A549 (cell line): Measurements from ENCODE around the gene KRTAP12-2. TPM values are rescaled to one million over a fixed set of nuclear protein-coding genes. Genes with fewer than 3 reads are reported as not detected.

ENCODE experiments used
- ATAC-seq, 2 experiments: fragments of 200-7000 bp in 1 of 2; fragments of >200 bp in 1 of 2; cut with Nextera tagmentation in 1 of 2; cut with Tn5 transposase in 1 of 2; 3 replicates each; pipeline versions ENCODE4 v1.8.0 to v1.9.1; 2018 to 2020; ENCODE audit warnings: mild to moderate bottlenecking in 1 of 2, moderate library complexity in 1 of 2
- CTCF ChIA-PET: fragments of 300-600 bp; sonication (Branson Sonifier 250); formaldehyde crosslinking; extraction: SDS; loops from one replicate; lab custom pipeline; 2021; ENCODE audit warnings: antibody characterized with exemption, inconsistent platforms; lab: Yijun Ruan, JAX
- POLR2A ChIA-PET: fragments of 350-600 bp; formaldehyde crosslinking; extraction: SDS; loops from one replicate; lab custom pipeline; 2021; ENCODE audit warnings: antibody characterized with exemption, inconsistent platforms; lab: Yijun Ruan, JAX
- DNase-seq, 2 experiments: peaks; one replicate each; pipeline versions ENCODE4 v3.0.0 to v3.0.0-alpha.2; 2011 to 2016; ENCODE audit warnings: low read depth in 1 of 2, low spot score in 1 of 2
- FAIRE-seq: peaks from 2 replicates; lab custom pipeline; 2011; peaks lifted over from hg19 to GRCh38; lab: Jason Lieb, UNC
- H3K27ac ChIP-seq, 2 experiments: fragments of >200 bp; sonication (Bioruptor Twin); formaldehyde crosslinking; 3 replicates each; pipeline ENCODE4 v1.5.1; 2016 to 2017
- H3K4me1 ChIP-seq: fragments of >200 bp; sonication (Bioruptor Twin); formaldehyde crosslinking; 3 replicates; pipeline ENCODE4 v1.6.1; 2016
- H3K4me2 ChIP-seq: fragments of >200 bp; sonication (Bioruptor Twin); formaldehyde crosslinking; 3 replicates; pipeline ENCODE4 v1.6.1; 2016
- H3K4me3 ChIP-seq: fragments of >200 bp; sonication (Bioruptor Twin); formaldehyde crosslinking; 3 replicates; pipeline ENCODE4 v1.5.1; 2016
- H3K9me3 ChIP-seq: fragments of >200 bp; sonication (Bioruptor Twin); formaldehyde crosslinking; 3 replicates; pipeline ENCODE4 v1.6.1; 2016
- ATOH8 ChIP-seq: fragments of 250-450 bp; sonication (Bioruptor Pico); IDR thresholded peaks from 2 replicates; pipeline ENCODE4 v1.5.0; 2020; ENCODE audit warnings: low read depth, mild to moderate bottlenecking, moderate library complexity
- CHD2 ChIP-seq: fragments of 150-350 bp; IDR thresholded peaks from 2 replicates; pipeline ENCODE4 v1.6.1; 2014; ENCODE audit warnings: low read length; ENCODE audit not compliant: partially characterized antibody
- EHMT2 ChIP-seq: fragments of 200-600 bp; sonication (generic); IDR thresholded peaks from 2 replicates; pipeline ENCODE4 v1.6.1; 2016; ENCODE audit warnings: antibody characterized with exemption, low read depth, mild to moderate bottlenecking, moderate library complexity
- ELK1 ChIP-seq: fragments of 150-350 bp; IDR thresholded peaks from 2 replicates; pipeline ENCODE4 v1.6.1; 2014; ENCODE audit warnings: low read depth, mild to moderate bottlenecking, low read length
- EP300 ChIP-seq, 2 experiments: fragments of >200 bp; sonication (Bioruptor Twin); formaldehyde crosslinking; IDR thresholded peaks; 2 replicates in 1 of 2; 3 replicates in 1 of 2; pipeline ENCODE4 v1.6.1; 2016 to 2017
- FOSB ChIP-seq: fragments of 250-450 bp; sonication (Bioruptor Pico); IDR thresholded peaks from 2 replicates; pipeline ENCODE4 v1.5.0; 2020; ENCODE audit warnings: mild to moderate bottlenecking, moderate library complexity
- FOXS1 ChIP-seq: fragments of 250-450 bp; sonication (Bioruptor Pico); IDR thresholded peaks from 2 replicates; pipeline ENCODE4 v1.5.0; 2020; ENCODE audit warnings: mild to moderate bottlenecking, moderate library complexity
- HDAC2 ChIP-seq: fragments of 200-600 bp; sonication (generic); IDR thresholded peaks from 2 replicates; pipeline ENCODE4 v1.6.1; 2016
- HES2 ChIP-seq: fragments of >200 bp; sonication (Bioruptor Twin); formaldehyde crosslinking; IDR thresholded peaks from 2 replicates; pipeline ENCODE4 v1.6.1; 2016
- HMGXB4 ChIP-seq: fragments of 250-450 bp; sonication (Bioruptor Pico); IDR thresholded peaks from 2 replicates; pipeline ENCODE4 v1.5.0; 2021; ENCODE audit warnings: mild to moderate bottlenecking, moderate library complexity, borderline replicate concordance
- KDM1A ChIP-seq: fragments of 200-600 bp; sonication (generic); IDR thresholded peaks from 2 replicates; pipeline ENCODE4 v1.6.1; 2016; ENCODE audit warnings: low read depth, mild to moderate bottlenecking
- NFE2L2 ChIP-seq: fragments of 150-350 bp; conservative IDR thresholded peaks from 2 replicates; pipeline ENCODE4 v1.6.1; 2014; ENCODE audit warnings: low read length
- NR3C1 ChIP-seq: fragments of >200 bp; sonication (Bioruptor Twin); formaldehyde crosslinking; IDR thresholded peaks from 3 replicates; pipeline ENCODE4 v1.6.1; 2017
- POLR2AphosphoS2 ChIP-seq: conservative IDR thresholded peaks from 2 replicates; pipeline ENCODE4 v1.6.1; 2012; ENCODE audit warnings: low read length, improper control_type of control experiment, inconsistent platforms
- RAD21 ChIP-seq, 2 experiments: fragments of >200 bp in 1 of 2; sonication (Bioruptor Twin) in 1 of 2; formaldehyde crosslinking in 1 of 2; IDR thresholded peaks in 1 of 2; conservative IDR thresholded peaks in 1 of 2; 2 replicates in 1 of 2; 3 replicates in 1 of 2; pipeline ENCODE4 v1.6.1; 2012 to 2018; ENCODE audit warnings: inconsistent platforms in 1 of 2
- RFX5 ChIP-seq: fragments of 450-650 bp; IDR thresholded peaks from 2 replicates; pipeline ENCODE4 v1.7.1; 2014; ENCODE audit warnings: antibody characterized with exemption, mild to moderate bottlenecking, moderate library complexity
- SREBF2 ChIP-seq: fragments of 450-650 bp; IDR thresholded peaks from 2 replicates; pipeline ENCODE4 v1.6.1; 2014; ENCODE audit warnings: mild to moderate bottlenecking, moderate library complexity
- TFCP2L1 ChIP-seq: fragments of 250-450 bp; sonication (Bioruptor Pico); IDR thresholded peaks from 2 replicates; pipeline ENCODE4 v1.5.0; 2021; ENCODE audit warnings: mild to moderate bottlenecking
- TP53 ChIP-seq: fragments of 250-450 bp; sonication (Bioruptor Pico); IDR thresholded peaks from 2 replicates; pipeline ENCODE4 v1.5.0; 2021; ENCODE audit warnings: mild to moderate bottlenecking, moderate library complexity
- WGBS: methylation state at CpG from one replicate; pipeline ENCODE4 v1.1.6; 2017; ENCODE audit errors: missing lambda C conversion rate; 5-methylcytosine and 5-hydroxymethylcytosine counted together
- polyA minus RNA-seq: library from RNA; depleted of rRNA, polyadenylated mRNA; stranded (reverse); fragments of >200 nt; gene quantifications from 2 replicates; pipeline ENCODE4 v1.2.3, GENCODE V29; 2011; rRNA and poly(A)+ RNA removed
- polyA plus RNA-seq, 4 experiments: library from polyadenylated mRNA; depleted of rRNA in 3 of 4; stranded (reverse); fragments of >200 nt; fragmentation: RNase III in 1 of 4; extraction: RNeasy Plus Mini Kit Qiagen cat#74134 plus additional on column Dnase treatment in 1 of 4; gene quantifications; 2 replicates in 3 of 4; 3 replicates in 1 of 4; pipeline ENCODE4 v1.2.3, GENCODE V29; 2011 to 2017
- TF ChIP-seq, protein P1 (sequence below): fragments of 450-650 bp; IDR thresholded peaks from 2 replicates; pipeline ENCODE4 v1.6.1; 2014; ENCODE audit warnings: antibody characterized with exemption

KRTAP12-2 gene, protein sequence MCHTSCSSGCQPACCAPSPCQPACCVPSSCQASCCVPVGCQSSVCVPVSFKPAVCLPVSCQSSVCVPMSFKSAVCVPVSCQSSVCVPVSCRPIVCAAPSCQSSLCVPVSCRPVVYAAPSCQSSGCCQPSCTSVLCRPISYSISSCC
- not detected in 2 replicates for polyA plus RNA-seq (2011; rRNA removed)
- not detected in 2 replicates for polyA plus RNA-seq (2012; cell fraction: cytosol; rRNA removed)
- polyA plus RNA-seq (2012; cell fraction: nucleus; rRNA removed) = not detected in 2 replicates
- polyA plus RNA-seq (2017; fragmentation: RNase III; extraction: RNeasy Plus Mini Kit Qiagen cat#74134 plus additional on column Dnase treatment) = not detected in 3 replicates
- not detected in 2 replicates for polyA minus RNA-seq

DNA sequence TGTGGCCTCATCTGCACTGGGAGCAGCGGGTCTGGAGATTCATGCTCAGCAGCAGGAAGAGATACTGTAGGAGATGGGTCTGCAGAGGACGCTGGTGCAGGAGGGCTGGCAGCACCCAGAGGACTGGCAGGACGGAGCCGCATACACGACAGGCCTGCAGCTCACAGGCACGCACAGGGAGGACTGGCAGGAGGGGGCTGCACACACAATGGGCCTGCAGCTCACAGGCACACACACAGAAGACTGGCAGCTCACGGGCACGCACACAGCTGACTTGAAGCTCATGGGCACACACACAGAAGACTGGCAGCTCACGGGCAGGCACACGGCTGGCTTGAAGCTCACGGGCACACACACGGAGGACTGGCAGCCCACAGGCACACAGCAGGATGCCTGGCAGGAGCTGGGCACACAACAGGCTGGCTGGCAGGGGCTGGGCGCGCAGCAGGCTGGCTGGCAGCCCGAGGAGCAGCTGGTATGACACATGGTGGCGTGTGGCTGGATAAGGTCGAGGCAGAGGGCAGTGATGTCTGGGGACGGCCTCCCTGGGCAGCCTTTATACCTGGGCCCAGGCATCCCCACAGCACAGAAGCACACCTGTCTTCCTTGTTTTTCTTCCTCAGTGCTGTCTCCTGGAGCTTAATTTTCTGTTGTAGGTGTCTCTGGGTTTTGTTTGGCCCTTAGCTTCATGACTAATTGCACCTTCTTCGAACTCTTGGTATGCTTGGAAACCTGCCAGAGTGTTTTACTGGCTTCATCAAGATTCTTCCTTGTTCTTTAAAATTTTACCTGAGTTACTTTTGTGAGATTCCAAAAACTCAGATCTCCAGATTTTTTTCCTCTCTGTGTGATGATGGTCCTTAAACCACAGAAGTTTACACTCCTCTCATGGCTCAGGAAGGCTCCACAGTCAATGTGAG is at the start of gene KRTAP12-2:
Gene KRTAP12-2 (minus strand): TSS at position 527 of the 920 bp plus-strand sequence. CDS start 41 bp downstream, at position 486.
- ChIA-PET CTCF (interaction anchor here (1.5 kb wide), 1 partner anchor 15 kb away, joined by 3 read pairs; no protein-coding TSS in a partner anchor), POLR2A (no interaction called here)
- Histone ChIP-seq H3K9me3 (peaks cover 12% of the 10 kb centered on the region; the same call in 1 of the 3 replicates), H3K4me3 (no peak within 1 kb of the TSS), H3K27ac (no peak within 1 kb of the TSS), H3K4me2 (no peak within 1 kb of the TSS), H3K4me1 (no peaks in the 10 kb centered on the region)
- no peak for TF ChIP-seq TP53 (CRISPR knock-in tag)
- TF ChIP-seq RAD21 (conservative IDR thresholded peaks at IDR 0.05 in 1 of 2, IDR thresholded peaks at IDR 0.05 in 1 of 2) = no peak
- TF ChIP-seq POLR2AphosphoS2 = no peak
- TF ChIP-seq EP300 (IDR thresholded peaks at IDR 0.05) = no peak
- DNase-seq = no peak
- WGBS = 19% methylated on average over 13 of the region's 19 CpGs
- no peak for ATAC-seq
- no peak for FAIRE-seq

- TF ChIP-seq SREBF2 (no peak), FOXS1 (CRISPR knock-in tag) (no peak)
- ChIA-PET POLR2A (no interaction called here), CTCF (no interaction called here)
- no peaks in the 10 kb centered on the region for H3K9me3 ChIP-seq
- no peak overlapping the region for H3K4me2 ChIP-seq
- DNase-seq (no peak), FAIRE-seq (no peak), ATAC-seq (no peak)
- H3K4me3 ChIP-seq = no peak overlapping the region
- H3K4me1 ChIP-seq = peaks cover under 1% of the 10 kb centered on the region; the same call in 2 of the 3 replicates
- H3K27ac ChIP-seq = no peak overlapping the region
- WGBS = 24% methylated on average over 8 of the region's 8 CpGs
Measured at GRCh38 chr21:44714905-44715304, 48.2 kb upstream of the KRTAP12-2 start.

GRCh38 chr21:44713846-44714245 is 47.1 kb upstream of the KRTAP12-2 start:
- CTCF ChIA-PET = interaction anchor here (0.8 to 0.9 kb wide), 2 partner anchors 13 to 28 kb away, joined by 3 read pairs; no protein-coding TSS in a partner anchor
- Histone ChIP-seq H3K27ac (no peak overlapping the region), H3K9me3 (no peaks in the 10 kb centered on the region), H3K4me2 (no peak overlapping the region), H3K4me3 (no peak overlapping the region), H3K4me1 (peaks cover 7% of the 10 kb centered on the region)
- ATAC-seq (no peak), DNase-seq (no peak), FAIRE-seq (no peak)
- POLR2A ChIA-PET = no interaction called here
- 52% methylated on average over 8 of the region's 10 CpGs for WGBS
- no peak for TF ChIP-seq POLR2AphosphoS2
- TF ChIP-seq ATOH8 (CRISPR knock-in tag) = no peak
- TF ChIP-seq KDM1A = no peak
- no peak for TF ChIP-seq EHMT2
- no peak for TF ChIP-seq NR3C1
- no peak for TF ChIP-seq CHD2
- TF ChIP-seq TP53 (CRISPR knock-in tag) = no peak
- no peak for TF ChIP-seq HES2
- TF ChIP-seq HDAC2 = no peak
- no peak for TF ChIP-seq NFE2L2
- no peak for TF ChIP-seq FOSB
- TF ChIP-seq, all 56 proteins: peak for 0

DNA sequence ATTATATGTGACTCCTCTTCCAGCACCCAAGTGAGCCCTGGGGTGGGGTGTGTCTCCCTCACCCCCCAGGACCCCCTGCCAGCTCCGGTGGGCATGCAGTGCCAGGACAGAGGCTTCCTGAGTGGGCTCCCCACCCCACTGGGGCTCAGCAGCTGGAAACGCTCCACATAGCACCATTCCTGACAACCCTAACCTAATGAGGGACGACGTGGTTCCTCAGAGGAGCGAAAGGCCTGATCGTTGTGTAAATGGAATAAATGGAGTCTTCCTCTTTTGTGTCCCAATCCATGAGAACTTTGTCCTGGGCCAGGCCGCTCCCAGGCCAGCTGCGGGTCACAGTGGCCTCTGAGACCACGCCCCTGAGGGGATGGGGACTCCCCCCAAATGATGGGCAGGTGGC is 46.4 kb upstream of the KRTAP12-2 start:
- FAIRE-seq (no peak), ATAC-seq (no peak), DNase-seq (no peak)
- POLR2A ChIA-PET = no interaction called here
- no peak overlapping the region for H3K4me3 ChIP-seq
- no peak overlapping the region for H3K4me2 ChIP-seq
- 67% methylated on average over 7 of the region's 9 CpGs for WGBS
- no peak overlapping the region for H3K27ac ChIP-seq
- peaks cover 7% of the 10 kb centered on the region for H3K4me1 ChIP-seq
- CTCF ChIA-PET = interaction anchor here (0.8 to 1.2 kb wide), 3 partner anchors 13 to 80 kb away, joined by 3 read pairs; no protein-coding TSS in a partner anchor
- no peaks in the 10 kb centered on the region for H3K9me3 ChIP-seq
- TF ChIP-seq, protein P1, sequence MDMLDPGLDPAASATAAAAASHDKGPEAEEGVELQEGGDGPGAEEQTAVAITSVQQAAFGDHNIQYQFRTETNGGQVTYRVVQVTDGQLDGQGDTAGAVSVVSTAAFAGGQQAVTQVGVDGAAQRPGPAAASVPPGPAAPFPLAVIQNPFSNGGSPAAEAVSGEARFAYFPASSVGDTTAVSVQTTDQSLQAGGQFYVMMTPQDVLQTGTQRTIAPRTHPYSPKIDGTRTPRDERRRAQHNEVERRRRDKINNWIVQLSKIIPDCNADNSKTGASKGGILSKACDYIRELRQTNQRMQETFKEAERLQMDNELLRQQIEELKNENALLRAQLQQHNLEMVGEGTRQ = no peak
- no peak for TF ChIP-seq TFCP2L1 (CRISPR knock-in tag)
- TF ChIP-seq ELK1 = no peak
- TF ChIP-seq RFX5 = no peak
- TF ChIP-seq HMGXB4 (CRISPR knock-in tag) = no peak
